ENCODE data around the gene TMBIM4. TPM values are rescaled to one million over a fixed set of nuclear protein-coding genes. Genes with fewer than 3 reads are reported as not detected.

Gene TMBIM4
- total RNA-seq, 1 experiment from 2014 or later: 18.4 TPM

DNA sequence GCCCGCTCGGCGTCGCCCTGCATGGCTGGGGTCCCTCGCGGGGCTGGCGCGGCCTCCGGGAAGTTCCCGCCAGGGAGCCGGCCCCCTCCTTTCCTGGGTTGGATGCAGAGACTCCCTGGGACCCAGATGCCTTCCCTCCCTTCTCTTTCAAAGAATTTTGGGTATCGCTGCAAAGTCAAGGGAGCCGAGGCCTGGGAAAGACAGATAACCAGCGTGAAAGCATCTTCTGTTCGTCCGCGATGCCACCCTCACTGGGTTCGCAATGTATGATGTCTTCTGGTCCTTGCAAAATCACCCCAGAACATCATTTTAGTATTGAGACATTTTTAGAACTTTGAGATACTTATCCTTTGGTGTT, 19.7 kb upstream of the TMBIM4 start:
- no CpG with 5 or more reads among the region's 18 CpGs for WGBS (ENCODE audit: extremely low coverage, insufficient read length, low lambda C conversion rate)
- Histone ChIP-seq H3K79me2 (ENCODE audit: insufficient read depth, low read length) (no peaks in the 10 kb centered on the region), H4K20me1 (ENCODE audit: control insufficient read depth, insufficient read depth, insufficient read length) (no peaks in the 10 kb centered on the region), H3K23me2 (ENCODE audit: insufficient read length, low read depth, low read length, poor library complexity, severe bottlenecking) (peaks cover 8% of the 10 kb centered on the region), H3K14ac (ENCODE audit: insufficient read depth, low read length) (no peak overlapping the region), H2AK5ac (ENCODE audit: insufficient read length, low read length) (no peak overlapping the region), H2BK20ac (ENCODE audit: low read depth, low read length, poor library complexity, severe bottlenecking) (no peak overlapping the region), H3K9me3 (ENCODE audit: control insufficient read depth, low read depth, low read length) (no peaks in the 10 kb centered on the region), H3T11ph (ENCODE audit: low read length) (no peak overlapping the region), H4K5ac (ENCODE audit: insufficient read length, low read depth, low read length) (no peak overlapping the region), H3K4me2 (ENCODE audit: insufficient read depth, insufficient read length, low read length) (peak overlapping the region; percentile 85), H3K9ac (ENCODE audit: extremely low read depth, insufficient read length, low read length) (no peak overlapping the region), H4K91ac (ENCODE audit: insufficient read length, low read depth, low read length) (no peak overlapping the region), H3K27ac (ENCODE audit: insufficient read length, low read depth, low read length) (no peak overlapping the region), H2BK120ac (ENCODE audit: low read depth, low read length, poor library complexity, severe bottlenecking) (no peak overlapping the region), H4K8ac (replicated peaks; ENCODE audit: insufficient read length, low read depth, low read length) (no peak overlapping the region), H3K18ac (ENCODE audit: insufficient read length, low read depth, low read length) (no peak overlapping the region), H2BK5ac (ENCODE audit: insufficient read length, low read length) (no peak overlapping the region), H3K27me3 (ENCODE audit: insufficient read depth, low read length) (peaks cover 15% of the 10 kb centered on the region; the same call in 1 of the 2 replicates), H3K56ac (ENCODE audit: insufficient read length, low read depth, low read length) (no peak overlapping the region), H2BK15ac (ENCODE audit: low read depth, low read length) (no peak overlapping the region), H3K4ac (ENCODE audit: low read depth, low read length) (no peak overlapping the region), H2BK12ac (ENCODE audit: insufficient read length, low read depth, low read length) (no peak overlapping the region), H2AFZ (ENCODE audit: low read length) (no peak overlapping the region), H3K4me1 (ENCODE audit: insufficient read depth, low read length) (no peaks in the 10 kb centered on the region), H3K79me1 (ENCODE audit: insufficient read depth, low read depth, low read length, poor library complexity, severe bottlenecking) (no peaks in the 10 kb centered on the region), H3K23ac (ENCODE audit: insufficient read length, low read depth, low read length) (no peak overlapping the region)
- Mint-ChIP-seq H3K27ac (no peak overlapping the region), H3K4me1 (no peaks in the 10 kb centered on the region), H3K27me3 (ENCODE audit: low read depth) (peaks cover 65% of the 10 kb centered on the region), H3K36me3 (ENCODE audit: insufficient read depth in 1 of 3, low read depth in 3 of 3) (peaks cover 0 to 3% (median 0%) of the 10 kb centered on the region in 3 experiments; a peak in 1 of 7 replicates), H3K9me3 (peaks cover 0 to 4% of the 10 kb centered on the region in 2 experiments; a peak in 3 of 5 replicates), H3K4me3 (peak overlapping the region; percentile 54 to 75)
- no peak for DNase-seq
- TF ChIP-seq, protein P1, sequence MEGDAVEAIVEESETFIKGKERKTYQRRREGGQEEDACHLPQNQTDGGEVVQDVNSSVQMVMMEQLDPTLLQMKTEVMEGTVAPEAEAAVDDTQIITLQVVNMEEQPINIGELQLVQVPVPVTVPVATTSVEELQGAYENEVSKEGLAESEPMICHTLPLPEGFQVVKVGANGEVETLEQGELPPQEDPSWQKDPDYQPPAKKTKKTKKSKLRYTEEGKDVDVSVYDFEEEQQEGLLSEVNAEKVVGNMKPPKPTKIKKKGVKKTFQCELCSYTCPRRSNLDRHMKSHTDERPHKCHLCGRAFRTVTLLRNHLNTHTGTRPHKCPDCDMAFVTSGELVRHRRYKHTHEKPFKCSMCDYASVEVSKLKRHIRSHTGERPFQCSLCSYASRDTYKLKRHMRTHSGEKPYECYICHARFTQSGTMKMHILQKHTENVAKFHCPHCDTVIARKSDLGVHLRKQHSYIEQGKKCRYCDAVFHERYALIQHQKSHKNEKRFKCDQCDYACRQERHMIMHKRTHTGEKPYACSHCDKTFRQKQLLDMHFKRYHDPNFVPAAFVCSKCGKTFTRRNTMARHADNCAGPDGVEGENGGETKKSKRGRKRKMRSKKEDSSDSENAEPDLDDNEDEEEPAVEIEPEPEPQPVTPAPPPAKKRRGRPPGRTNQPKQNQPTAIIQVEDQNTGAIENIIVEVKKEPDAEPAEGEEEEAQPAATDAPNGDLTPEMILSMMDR (conservative IDR thresholded peaks at IDR 0.05): no peak
